ENCODE data around the gene C5AR1.
"Not testable (repeated sequence)": the region's sequence is repeated elsewhere in the genome, so short reads cannot be mapped to it uniquely, and the experiment has no call there.

Gene C5AR1

DNA sequence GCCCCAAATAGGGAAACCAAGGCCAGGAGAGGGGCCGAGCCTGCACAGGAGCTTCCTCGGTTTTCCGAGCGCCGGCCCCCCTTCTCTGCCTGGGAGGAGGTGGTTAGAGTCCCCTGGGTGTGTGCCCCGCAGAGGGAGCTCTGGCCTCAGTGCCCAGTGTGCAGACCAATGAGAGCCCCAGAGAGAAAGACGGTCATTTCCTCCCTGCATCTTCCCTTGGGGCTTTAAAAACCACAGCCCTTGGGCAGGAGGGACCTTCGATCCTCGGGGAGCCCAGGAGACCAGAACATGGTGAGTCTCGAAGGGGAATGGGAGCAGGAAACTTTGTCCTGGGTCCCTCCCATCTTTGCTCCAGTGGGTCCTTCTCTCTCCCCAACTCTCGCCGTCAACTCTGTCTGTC, at the start of gene C5AR1:
Gene C5AR1 (plus strand): TSS at position 254 of the 400 bp plus-strand sequence. CDS start 35 bp downstream, at position 289.
- DNase-seq = no peak

DNA sequence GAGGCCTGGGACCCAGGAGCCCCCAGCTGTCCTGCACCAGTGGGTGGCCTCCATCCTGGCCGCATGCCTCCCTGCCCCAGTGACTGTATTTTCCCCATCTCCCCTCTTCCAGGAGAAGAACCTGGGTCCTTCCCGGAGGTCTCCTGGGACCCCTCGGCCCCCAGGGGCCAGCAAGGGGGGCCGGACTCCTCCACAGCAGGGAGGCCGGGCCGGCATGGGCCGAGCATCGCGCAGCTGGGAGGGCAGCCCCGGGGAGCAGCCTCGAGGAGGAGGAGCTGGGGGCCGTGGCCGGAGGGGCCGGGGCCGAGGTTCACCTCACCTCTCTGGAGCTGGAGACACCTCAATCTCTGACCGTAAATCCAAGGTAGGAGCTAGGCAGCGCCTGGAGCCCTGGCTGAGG, 49.2 kb upstream of the C5AR1 start:
- DNase-seq = no peak

DNA sequence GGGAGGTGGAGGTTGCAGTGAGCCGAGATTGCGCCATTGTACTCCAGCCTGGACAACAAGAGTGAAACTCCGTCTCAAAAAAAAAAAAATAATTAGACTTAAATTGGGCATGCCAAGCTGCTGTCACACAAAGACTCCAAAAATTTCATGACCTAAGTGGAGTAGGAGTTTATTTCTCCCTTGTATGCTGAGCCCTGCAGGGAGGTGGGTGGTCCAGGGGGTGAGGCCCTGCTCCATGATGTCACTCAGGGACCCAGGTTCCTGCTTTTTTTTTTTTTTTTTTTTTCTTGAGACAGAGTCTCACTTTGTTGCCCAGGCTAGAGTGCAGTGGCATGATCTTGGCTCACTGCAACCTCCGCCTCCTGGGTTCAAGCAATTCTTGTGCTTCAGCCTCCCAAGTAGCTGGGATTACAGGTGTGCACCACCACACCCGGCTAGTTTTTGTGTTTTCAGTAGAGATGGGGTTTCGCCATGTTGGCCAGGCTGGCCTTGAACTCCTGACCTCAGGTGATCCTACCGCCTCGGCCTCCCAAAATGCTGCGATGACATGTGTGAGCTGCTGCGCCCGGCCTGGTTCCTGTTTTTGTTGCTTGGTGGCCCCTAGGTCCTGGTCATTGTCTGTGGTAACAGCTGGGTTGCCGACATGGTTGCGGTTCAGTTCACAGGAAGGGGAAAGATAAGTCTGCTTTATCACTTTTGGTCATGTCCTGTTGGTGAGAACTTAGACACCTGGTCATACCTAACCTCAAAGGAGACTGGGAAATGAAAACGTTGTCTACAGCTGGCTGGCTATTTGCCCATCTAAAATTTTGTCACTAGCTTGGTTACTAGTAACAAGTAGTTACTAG, 47.5 kb upstream of the C5AR1 start:
- DNase-seq = not testable (repeated sequence)

DNA sequence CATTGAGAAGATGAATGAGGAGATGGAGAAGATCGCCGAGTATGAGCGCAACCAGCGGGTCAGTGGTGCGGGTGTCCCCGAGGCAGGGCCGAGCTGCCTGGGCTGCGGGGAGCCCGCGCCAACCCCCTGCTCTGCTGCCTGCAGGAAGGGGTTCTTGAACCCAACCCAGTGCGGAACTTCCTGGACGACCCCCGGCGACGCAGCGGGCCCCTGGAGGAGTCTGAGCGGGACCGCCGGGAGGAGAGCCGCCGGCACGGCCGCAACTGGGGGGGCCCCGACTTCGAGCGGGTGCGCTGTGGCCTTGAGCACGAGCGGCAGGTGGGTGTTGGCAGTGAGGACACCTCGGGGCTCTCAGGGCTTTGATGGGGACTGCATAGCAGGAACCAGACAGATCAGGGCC, 45.0 kb upstream of the C5AR1 start:
- DNase-seq = no peak

DNA sequence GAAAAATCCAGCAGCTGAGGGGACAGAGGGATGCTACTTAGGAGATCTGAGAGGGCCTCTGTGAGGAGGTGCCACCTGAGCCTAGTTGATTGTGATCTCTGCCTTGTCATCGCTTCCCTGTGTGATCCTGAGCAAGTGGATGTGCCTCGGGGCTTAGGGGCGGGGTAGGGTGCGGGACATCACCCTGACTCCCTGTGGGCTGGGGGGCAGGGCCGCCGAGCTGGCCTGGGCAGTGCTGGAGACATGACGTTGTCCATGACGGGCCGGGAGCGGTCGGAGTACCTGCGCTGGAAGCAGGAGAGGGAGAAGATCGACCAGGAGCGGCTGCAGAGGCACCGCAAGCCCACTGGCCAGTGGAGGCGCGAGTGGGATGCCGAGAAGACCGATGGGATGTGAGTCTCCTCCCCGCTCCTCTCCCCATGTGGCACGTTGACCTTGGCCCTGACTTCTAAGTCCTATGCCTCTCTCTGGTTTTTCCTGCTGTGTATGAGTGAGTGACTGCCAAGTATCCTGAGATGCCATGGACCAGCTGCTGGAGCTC, 43.2 kb upstream of the C5AR1 start:
- no peak for DNase-seq

DNA sequence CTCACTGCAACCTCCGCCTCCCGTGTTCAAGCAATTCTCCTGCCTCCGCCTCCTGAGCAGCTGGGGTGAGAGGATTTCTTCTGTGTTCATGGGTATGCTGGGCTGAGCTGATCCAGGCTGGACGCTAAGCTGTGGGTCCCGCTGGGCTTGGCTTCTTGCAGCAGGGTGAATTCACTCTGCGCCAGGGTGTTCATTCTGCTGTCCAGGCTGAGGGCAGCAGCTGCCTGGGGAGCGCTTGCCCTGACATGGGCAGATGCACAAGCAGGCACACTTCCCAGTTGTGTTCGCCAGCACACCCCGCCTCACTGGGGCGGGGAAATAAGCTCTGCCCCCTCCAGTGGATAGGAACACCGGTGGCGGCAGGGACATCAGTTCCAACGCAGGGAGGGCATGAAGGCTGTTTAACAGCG, 42.3 kb upstream of the C5AR1 start:
- DNase-seq = no peak

DNA sequence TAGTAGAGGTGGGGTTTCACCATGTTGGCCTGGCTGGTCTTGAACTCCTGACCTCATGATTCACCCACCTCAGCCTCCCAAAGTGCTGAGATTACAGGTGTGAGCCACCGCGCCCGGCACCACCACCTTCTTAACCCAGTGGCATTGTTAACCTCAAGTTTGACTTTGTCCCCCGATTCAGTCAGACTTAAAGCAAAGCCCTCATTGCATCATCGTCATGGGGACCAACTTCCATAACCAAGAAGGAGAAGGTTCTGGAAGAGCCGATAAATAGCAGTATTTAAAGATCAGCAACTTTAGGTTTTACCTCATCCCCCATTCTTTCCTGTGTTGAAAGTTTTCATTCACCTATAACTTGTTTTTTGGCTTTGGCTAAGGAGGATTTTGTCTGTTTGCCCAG, 41.6 kb upstream of the C5AR1 start:
- DNase-seq = no peak

DNA sequence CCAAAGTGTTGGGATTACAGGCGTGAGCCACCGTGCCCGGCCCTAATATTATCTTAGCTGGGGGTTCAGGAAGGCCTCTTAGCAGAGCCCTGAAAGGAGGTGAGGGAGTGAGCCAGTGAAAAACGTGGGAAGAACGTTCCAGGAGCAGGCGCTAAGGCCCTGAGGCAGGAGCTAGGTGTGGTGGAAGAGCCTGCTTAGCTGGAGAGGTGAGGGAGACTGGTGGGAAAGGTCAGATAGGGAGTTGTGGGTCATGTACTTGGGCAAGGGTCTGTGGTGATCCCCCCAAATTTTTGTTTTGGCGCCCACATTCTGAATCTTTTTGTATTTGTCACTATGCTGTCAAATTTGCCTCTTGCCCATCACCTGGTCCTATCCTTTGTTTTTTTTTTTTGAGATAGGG, 40.1 kb upstream of the C5AR1 start:
- no peak for DNase-seq

DNA sequence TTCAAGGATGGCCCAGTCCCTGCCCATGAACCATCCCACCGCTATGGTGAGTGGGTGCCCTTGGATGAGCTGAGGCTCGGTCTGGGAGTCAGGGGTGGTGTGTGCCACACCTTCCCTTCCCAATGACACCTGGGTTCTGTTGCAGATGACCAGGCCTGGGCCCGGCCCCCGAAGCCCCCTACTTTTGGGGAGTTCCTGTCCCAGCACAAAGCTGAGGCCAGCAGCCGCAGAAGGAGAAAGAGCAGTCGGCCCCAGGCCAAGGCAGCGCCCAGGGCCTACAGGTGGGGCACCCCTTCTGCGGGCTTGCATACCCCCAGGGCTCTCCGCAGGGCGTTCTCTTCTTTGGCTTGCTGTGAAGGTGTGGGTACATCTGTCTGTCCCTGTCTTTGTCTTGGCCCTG, 39.3 kb upstream of the C5AR1 start:
- no peak for DNase-seq

DNA sequence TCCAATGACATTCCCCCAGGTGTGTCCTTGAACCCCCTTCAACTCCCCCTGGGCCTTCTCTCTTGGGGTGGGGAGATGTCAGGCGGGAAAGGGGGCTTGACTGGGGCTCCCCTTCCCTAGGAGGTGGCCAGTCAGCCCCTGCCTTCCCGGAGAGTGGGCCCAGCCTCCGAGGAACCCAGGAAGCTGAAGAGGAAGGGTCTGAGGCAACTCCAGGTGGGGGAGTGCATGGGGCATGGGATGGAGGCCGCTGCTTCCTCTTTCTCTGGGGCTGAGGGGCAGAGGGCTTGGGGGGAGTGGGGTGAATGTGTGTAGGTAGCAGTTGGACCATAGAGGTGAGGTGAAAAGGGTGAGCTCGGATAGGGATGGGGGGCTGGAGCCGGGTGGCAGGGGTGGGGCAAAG, 37.7 kb upstream of the C5AR1 start:
- DNase-seq = no peak

DNA sequence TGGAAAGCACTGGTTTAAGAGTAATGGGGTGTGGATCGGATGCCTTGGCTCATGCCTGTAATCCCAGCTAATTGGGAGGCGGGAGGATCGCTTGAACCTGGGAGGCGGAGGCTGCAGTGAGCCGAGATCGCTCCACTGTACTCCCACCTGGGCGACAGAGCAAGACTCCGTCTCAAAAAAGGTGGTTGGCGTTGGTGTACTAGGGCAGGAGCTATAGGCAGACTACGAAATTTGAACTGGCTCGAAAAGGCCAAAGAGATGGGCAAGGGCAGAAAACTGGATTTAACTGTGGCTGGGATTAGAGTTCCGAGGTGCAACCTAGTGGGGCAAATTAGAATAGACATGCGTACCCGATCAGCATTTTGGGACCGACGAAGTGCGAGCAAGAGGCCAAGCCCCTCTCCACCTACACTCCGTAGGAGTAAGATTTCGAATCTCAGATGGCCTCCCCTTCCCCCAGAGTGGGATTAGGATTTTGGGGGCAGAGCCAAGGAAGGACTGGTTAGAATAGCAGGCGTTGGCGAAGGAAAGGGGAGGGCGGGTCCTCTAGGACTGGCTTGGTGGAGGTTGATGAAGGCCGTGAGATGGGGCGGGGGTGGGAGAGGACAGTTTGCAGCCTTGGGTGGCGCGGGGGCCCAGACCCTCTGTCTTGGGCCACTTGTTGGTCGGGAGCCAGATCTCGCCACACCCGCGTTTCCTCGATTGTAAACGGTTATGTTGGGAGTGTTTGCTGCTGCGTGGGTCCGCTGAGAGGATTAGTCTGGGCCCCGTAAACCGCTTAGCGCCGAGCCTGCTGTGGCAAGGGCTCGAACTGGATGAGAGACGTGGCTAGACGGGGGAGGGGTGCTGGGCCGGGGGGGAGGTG, 37.0 kb upstream of the C5AR1 start:
- no peak for DNase-seq

DNA sequence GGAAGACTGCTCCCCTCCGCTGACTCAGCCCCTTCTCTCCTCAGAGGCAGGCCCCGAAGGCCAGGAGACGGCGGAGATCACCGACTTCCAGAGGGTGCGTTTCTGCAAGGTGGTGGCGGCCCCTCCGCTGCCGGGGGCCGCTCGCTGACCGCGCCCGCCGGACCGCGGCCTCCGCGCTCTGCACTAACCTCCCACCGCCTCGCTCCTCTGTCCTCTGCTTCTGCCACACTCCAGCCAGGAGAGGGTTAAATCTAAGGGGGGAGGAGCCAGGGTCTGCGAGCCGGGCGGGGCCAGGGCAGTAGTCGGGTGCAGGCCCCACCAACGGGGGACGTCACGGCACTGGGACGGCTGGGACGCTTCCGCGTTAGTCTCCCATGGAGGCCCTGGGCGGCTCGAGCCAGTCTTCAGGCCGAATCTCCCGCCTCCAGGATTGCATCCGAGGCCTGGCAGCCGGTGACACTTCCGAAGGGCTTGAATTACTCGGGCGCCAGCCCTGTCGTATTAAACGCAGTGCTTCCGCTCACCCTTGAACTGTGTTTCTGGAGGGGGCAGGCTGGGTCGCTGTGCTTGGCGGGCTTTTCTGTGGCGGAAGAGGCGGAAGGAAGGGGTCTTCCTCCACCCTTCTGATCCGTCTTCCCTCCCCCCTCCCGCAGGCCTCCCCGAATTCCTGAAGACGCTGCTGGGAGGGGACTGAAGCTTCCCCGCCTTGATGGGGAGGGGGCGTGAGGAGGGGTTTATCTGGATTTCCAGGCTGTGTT, 36.2 kb upstream of the C5AR1 start:
- DNase-seq = peak; percentile 88

DNA sequence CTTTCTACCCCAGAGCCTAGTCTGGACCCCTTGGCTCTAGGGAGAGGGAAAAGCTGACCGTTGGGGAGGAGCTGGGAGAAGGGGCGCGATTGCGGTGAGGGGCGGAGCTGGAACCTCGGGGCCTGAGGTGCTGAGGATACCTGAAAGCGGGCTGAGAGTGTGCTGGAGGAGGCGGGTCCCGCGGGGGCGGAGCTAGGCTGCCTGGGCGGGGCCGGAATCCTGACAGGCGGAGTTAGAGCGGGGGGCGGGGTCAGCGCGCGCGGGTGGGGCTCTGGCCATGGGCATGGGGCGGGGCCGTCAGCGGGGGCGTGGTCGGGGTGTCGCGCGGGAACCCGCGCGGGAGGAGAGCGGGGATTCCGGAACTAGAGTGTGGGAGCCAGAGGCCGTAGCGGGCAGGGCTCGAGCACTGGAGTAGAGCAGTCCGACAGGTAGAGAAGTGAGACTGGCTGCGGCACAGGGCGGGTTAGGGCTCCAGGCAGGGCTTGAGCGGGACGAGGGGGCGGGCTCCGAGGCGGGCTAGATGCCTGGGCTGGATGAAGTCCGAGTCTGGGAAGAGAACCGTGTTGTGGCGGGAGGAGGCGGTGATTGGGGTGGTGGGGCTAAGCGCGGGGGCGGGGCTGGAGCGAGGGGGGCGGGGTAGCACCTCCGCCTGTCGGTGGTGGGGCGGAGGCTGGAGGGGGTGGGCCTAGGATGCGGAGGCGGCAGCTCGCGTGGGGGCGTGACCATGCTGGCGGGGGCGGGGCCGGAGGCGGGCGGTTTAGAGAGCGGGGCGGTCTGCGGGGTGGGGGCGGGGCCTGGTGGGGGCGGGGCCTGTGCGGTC, 35.4 kb upstream of the C5AR1 start, which contains the start of gene INAFM1:
Gene INAFM1 (plus strand): TSS at position 815 of the 820 bp plus-strand sequence. CDS start 35 bp downstream, outside the sequence.
- peak; percentile 93 for DNase-seq

DNA sequence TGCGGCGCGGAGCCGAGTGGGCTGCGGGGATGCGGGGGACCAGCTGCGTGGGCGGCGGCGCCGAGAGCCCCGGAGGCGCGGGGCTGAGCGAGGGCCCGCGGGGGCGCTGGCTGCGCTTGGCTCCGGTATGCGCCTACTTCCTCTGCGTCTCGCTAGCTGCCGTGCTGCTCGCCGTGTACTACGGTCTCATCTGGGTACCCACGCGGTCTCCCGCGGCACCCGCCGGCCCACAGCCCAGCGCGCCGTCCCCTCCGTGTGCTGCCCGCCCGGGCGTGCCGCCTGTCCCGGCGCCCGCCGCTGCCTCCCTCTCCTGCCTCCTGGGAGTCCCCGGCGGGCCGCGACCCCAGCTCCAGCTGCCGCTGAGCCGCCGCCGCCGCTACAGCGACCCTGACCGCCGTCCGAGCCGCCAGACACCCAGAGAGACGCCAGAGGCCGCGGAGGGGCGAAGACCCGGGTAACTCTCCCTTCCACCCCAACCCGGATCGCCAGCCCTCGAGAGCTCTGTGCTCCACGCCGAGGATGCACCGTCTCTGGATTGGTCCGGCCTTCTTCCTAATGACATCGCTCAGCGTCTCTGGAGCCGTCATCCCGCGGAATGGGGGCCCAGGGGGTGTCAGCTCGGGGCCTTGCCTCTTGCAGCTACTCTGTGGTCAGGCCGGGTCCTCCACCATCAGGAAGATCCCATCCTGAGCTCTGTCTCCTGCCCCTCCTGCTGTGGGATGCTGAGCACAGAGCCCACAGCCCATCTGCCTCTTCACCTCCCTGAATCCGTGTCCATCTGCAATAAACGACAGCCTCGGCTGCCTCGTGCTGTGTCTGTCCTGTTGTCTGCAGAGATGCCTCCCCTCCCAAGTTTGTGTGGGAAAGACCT, 34.5 kb upstream of the C5AR1 start:
- no peak for DNase-seq

DNA sequence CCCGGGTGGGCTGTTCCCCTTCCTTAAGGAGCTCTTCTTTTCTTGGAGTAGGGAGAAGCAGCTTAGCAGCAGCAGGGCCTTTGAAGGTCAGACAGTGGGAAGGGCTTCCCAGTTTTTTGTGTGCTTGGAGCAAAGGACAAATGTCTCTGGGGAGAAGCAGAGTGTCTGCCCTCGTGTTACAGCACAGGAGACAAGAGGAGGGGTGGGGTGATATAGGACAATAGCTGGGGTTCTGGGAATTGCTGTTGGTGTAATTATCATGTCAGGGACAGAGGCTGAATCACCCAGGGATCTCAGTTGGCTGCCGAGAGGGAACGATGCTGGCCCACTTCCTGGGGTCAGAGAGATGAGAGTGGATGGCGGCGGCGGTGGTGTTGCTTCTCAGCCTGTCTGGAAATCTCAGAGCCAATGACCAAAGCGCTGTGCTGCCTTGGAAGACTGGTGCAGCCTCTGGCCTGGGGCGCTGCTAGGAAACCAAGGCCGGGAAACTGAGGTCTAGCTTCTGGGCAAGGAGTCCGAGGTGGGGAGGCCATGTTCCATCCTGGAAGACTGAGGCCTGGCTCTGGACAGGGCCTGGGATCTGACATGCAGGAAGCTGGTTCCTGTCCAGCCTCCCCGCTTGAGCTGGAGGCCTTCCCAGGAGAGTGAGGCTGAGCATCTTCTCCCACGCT, 33.7 kb upstream of the C5AR1 start:
- no peak for DNase-seq

DNA sequence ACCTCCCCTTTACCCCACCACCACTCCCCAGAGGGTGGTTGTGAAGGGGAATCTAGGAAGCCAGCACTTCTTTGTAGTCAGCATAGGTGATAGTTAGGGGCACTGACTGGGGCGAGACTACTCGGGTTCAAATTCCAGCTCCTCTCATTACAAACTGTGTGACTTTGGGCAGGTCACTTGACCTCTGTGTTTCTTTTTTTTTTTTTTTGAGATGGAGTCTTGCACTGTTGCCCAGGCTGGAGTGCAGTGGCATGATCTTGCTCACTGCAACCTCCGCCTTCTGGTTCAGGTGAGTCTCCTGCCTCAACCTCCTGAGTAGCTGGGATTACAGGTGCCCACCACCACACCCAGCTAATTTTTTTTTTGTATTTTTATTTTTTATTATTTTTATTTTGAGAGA, 33.1 kb upstream of the C5AR1 start:
- not testable (repeated sequence) for DNase-seq

DNA sequence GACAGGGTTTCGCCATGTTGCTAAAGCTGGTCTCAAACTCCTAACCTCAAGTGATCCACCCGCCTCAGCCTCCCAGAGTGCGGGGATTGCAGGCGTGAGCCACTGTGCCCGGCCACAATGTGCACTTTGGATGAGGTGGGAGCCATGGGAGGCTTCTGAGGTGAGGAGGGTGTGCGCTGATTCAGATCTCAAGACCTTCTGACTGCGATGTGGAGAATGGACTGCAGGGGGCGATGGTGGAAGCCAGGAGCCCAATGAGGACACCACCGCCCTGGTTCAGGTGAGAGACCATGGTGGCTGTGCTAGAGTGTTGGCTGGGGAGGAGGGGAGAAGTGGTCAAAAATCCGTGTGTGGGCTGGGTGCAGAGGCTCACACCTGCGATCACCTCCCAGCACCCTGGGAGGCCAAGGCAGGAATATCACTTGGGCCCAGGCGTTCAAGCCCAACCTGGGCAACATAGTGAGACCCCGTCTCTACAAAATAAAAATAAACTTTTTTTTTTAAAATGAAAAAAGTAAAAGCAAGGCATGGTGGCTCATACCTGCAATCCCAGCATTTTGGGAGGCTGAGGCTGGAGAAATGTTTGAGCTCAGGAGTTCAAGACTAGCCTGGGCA, 29.4 kb upstream of the C5AR1 start:
- no peak for DNase-seq

DNA sequence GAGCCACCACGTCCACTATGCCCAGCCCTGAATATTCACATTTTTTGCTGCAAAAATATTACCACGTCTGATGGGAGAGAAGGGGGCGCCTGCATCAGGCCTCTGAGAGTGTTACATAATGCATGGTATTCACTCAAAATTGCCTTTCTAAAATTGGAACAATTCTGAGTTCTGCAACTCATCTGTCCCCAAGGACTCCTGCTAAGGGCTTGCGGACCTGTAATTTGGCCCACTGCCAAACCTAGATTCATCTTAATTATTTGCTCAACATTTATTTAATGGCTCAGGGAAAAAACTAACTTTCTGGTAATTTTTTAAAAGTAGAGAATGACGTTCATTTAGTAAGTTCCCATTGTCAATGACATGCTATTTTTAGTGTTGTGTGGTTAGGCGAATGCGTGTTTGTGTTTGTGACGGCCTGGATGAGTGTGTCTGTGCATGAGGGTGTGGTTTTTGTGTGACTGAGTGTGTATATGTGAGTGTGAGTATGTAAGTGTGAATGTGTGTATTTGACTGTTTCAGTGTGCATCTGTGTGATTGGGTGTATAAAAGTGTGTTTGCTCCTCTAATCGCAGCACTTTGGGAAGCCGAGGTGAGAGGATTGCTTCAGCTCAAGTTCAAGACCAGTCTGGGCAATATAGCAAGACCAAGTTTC, 26.1 kb upstream of the C5AR1 start:
- DNase-seq = no peak

DNA sequence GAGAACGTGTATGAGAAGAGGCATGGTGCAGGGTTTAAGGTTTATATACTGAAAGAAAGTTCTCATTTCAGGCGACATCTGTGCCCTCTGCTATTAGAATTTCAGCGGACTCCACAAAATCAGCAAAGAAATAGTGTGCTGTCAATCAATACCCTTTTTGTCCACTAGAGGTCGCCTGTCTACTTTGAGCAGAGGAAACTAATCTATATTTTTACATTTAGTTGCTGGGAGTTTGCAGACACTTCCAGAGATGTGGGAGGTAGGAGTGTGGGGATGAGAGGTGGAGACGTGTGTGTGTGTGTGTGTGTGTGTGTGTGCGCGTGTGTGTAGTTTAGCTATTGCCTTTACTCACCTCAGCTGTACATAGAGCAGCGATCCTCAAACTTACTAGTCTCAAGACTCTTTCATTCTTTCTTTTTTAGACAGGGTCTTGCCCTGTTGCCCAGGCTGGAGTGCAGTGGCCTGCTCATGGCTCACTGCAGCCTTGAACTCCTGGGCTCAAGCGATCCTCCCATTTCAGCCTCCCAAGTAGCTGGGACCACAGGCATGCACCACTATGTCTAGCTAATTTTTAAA, 25.2 kb upstream of the C5AR1 start:
- DNase-seq = peak; percentile 19

Measured in DMS79 (cell line).